ENCODE data around the gene UBE2D3.

- TF ChIP-seq CTCF (IDR thresholded peaks at IDR 0.05) (no peak), POLR2A (IDR thresholded peaks at IDR 0.05) (no peak)
Measured at GRCh38 chr4:102786279-102786678, 41.1 kb downstream of the UBE2D3 start.

Data from esophagus squamous epithelium (tissue), 4 donors.